NCI-H2029 (cell line): Measurements from ENCODE around the gene HMGB4.
A peak's percentile ranks its signal among the peaks of the same experiment; 100 is the strongest.

Source experiments
- DNase-seq: peaks from one replicate; lab custom pipeline; 2025; lab: John Stamatoyannopoulos, UW

Gene HMGB4

GRCh38 chr1:33848205-33848937 lies 15.5 kb upstream of the HMGB4 start:
- no peak for DNase-seq

- DNase-seq: no peak
Measured at GRCh38 chr1:33849211-33849610, 14.7 kb upstream of the HMGB4 start.

- no peak for DNase-seq
Measured at GRCh38 chr1:33850481-33850880, 13.4 kb upstream of the HMGB4 start.

- no peak for DNase-seq
Measured at GRCh38 chr1:33852711-33853110, 11.2 kb upstream of the HMGB4 start.

- DNase-seq: no peak
Measured at GRCh38 chr1:33853431-33853830, 10.4 kb upstream of the HMGB4 start.

- no peak for DNase-seq
Measured at GRCh38 chr1:33854091-33854490, 9.8 kb upstream of the HMGB4 start.

GRCh38 chr1:33860671-33861070 lies 3.2 kb upstream of the HMGB4 start:
- no peak for DNase-seq

GRCh38 chr1:33864460-33865389 lies 846 bp downstream of the HMGB4 start:
- peak; percentile 73 for DNase-seq

GRCh38 chr1:33866281-33866680 lies 2.4 kb downstream of the HMGB4 start:
- no peak for DNase-seq

- no peak for DNase-seq
Measured at GRCh38 chr1:33867684-33868083, 3.8 kb downstream of the HMGB4 start.

GRCh38 chr1:33872275-33872674 lies 8.4 kb downstream of the HMGB4 start:
- DNase-seq: no peak

- no peak for DNase-seq
Measured at GRCh38 chr1:33872683-33873082, 8.8 kb downstream of the HMGB4 start.

- no peak for DNase-seq
Measured at GRCh38 chr1:33874636-33875035, 10.8 kb downstream of the HMGB4 start.

GRCh38 chr1:33875862-33876261 lies 12.0 kb downstream of the HMGB4 start:
- no peak for DNase-seq

GRCh38 chr1:33876970-33877650 lies 13.2 kb downstream of the HMGB4 start:
- DNase-seq: peak; percentile 48

- no peak for DNase-seq
Measured at GRCh38 chr1:33878392-33878791, 14.5 kb downstream of the HMGB4 start.

GRCh38 chr1:33880305-33880704 lies 16.4 kb downstream of the HMGB4 start:
- DNase-seq: no peak

GRCh38 chr1:33886496-33886895 lies 22.6 kb downstream of the HMGB4 start:
- no peak for DNase-seq

GRCh38 chr1:33893147-33893830 lies 29.4 kb downstream of the HMGB4 start:
- no peak for DNase-seq

GRCh38 chr1:33895396-33895795 lies 31.5 kb downstream of the HMGB4 start:
- DNase-seq: no peak

GRCh38 chr1:33895976-33896375 lies 32.1 kb downstream of the HMGB4 start:
- DNase-seq: no peak

GRCh38 chr1:33897092-33897725 lies 33.3 kb downstream of the HMGB4 start:
- DNase-seq: no peak
